Epithelial cell of esophagus (primary cell): ENCODE measurements around the gene CCT4.
"Not testable (repeated sequence)": the region's sequence is repeated elsewhere in the genome, so short reads cannot be mapped to it uniquely, and the experiment has no call there.

Source experiments
- DNase-seq: peaks from one replicate; pipeline ENCODE4 v3.0.0; 2010; ENCODE audit warnings: low read depth
- H3K4me3 ChIP-seq: 2 replicates; pipeline ENCODE4 v1.5.1; 2011; ENCODE audit warnings: mild to moderate bottlenecking, low read length, control low read depth
- CTCF ChIP-seq: IDR thresholded peaks from 2 replicates; pipeline ENCODE4 v1.5.1; 2011; ENCODE audit warnings: low read depth, mild to moderate bottlenecking, low read length, control low read depth, inconsistent platforms; ENCODE audit not compliant: insufficient read depth; ENCODE audit errors: missing control alignments

Gene CCT4

DNA sequence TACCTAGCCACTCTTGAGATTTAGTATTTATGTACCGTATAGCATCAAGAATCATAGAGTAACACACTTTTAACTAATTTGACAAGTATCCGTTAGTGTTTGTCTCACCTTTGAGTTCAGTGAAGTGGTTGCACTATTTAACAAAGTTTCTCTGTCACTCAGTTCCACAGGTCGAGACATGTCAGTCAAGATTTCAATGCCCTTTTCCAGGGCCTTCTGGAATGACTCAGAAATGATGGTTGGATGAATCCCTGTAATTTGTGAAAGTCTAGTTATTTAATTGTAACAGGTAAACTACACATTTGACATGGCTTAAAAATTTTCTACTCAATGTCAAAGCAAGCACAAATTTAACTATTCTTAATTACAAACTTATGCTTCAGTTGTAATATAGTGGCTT lies 9.7 kb downstream of the CCT4 start:
- TF ChIP-seq CTCF: no peak
- peak; percentile 89 for DNase-seq
- no peak overlapping the region for H3K4me3 ChIP-seq

GRCh38 chr2:61877571-61878245 lies 10.7 kb downstream of the CCT4 start:
- no peak for TF ChIP-seq CTCF
- DNase-seq: no peak
- no peak overlapping the region for H3K4me3 ChIP-seq

GRCh38 chr2:61876400-61876799 lies 12.1 kb downstream of the CCT4 start:
- TF ChIP-seq CTCF: no peak
- DNase-seq: no peak
- no peak overlapping the region for H3K4me3 ChIP-seq

- DNase-seq, H3K4me3 ChIP-seq: not testable (repeated sequence)
Observed at GRCh38 chr2:61866482-61867089, 21.9 kb downstream of the CCT4 start.

DNA sequence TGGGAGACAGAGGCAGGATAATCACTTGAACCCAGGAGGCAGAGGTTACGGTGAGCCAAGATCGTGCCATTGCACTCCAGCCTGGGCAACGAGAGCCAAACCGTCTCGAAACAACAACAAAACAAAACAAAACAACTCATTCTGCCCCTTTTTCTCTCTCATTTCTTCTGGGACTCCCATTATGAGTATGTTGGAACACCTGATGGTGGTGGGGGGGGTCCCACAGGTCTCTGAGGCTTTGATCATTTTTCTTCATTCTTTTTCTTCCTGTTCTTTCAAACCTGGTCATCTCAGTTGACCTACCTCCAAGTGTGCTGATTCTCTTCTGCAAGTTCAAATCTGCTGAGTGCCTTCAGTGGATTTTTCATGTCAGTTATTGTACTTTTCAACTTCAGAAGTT lies 26.4 kb downstream of the CCT4 start:
- no peak overlapping the region for H3K4me3 ChIP-seq
- TF ChIP-seq CTCF: no peak
- DNase-seq: no peak

- DNase-seq: no peak
- H3K4me3 ChIP-seq: no peak overlapping the region
- TF ChIP-seq CTCF: no peak
Observed at GRCh38 chr2:61857224-61857623, 31.2 kb downstream of the CCT4 start.

- DNase-seq: no peak
- H3K4me3 ChIP-seq: peak overlapping the region; percentile 82
- TF ChIP-seq CTCF: no peak
Observed at GRCh38 chr2:61855318-61855613, 33.2 kb downstream of the CCT4 start.
